Measurements from ENCODE around the gene PRAMEF12.

DNA sequence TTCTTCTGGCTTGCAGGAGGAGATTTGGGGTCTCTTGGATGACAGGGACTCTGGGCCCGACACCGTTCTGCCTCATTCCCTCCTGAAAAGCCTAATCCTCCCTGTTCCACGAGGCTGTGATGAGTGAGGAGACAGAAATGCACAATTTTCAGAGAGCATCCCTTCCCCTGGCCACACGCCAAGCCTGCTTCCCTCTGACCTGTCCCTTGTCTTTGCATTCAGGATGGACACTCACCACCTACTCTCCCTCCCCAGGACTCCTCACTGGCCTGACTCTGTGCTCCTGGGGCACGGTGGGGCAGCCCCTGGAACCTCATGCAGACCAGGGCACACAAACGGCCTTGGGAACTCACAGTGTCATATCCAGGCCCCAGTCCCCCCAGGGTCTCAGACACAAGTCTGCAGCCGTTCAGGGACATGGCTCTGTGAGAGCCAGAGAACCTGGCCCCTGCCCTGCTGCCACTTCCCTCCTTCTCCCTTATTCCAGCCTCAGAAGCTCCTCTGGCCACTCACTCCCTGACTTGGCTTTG, 3.5 kb upstream of the PRAMEF12 start:
- no peak for TF ChIP-seq EZH2 (IDR thresholded peaks at IDR 0.05; ENCODE audit: borderline replicate concordance, insufficient read depth, low read length, poor library complexity, severe bottlenecking)
- TF ChIP-seq, protein P1, sequence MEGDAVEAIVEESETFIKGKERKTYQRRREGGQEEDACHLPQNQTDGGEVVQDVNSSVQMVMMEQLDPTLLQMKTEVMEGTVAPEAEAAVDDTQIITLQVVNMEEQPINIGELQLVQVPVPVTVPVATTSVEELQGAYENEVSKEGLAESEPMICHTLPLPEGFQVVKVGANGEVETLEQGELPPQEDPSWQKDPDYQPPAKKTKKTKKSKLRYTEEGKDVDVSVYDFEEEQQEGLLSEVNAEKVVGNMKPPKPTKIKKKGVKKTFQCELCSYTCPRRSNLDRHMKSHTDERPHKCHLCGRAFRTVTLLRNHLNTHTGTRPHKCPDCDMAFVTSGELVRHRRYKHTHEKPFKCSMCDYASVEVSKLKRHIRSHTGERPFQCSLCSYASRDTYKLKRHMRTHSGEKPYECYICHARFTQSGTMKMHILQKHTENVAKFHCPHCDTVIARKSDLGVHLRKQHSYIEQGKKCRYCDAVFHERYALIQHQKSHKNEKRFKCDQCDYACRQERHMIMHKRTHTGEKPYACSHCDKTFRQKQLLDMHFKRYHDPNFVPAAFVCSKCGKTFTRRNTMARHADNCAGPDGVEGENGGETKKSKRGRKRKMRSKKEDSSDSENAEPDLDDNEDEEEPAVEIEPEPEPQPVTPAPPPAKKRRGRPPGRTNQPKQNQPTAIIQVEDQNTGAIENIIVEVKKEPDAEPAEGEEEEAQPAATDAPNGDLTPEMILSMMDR (IDR thresholded peaks at IDR 0.05; ENCODE audit: poor library complexity, severe bottlenecking) = no peak
- TF ChIP-seq, protein P2, sequence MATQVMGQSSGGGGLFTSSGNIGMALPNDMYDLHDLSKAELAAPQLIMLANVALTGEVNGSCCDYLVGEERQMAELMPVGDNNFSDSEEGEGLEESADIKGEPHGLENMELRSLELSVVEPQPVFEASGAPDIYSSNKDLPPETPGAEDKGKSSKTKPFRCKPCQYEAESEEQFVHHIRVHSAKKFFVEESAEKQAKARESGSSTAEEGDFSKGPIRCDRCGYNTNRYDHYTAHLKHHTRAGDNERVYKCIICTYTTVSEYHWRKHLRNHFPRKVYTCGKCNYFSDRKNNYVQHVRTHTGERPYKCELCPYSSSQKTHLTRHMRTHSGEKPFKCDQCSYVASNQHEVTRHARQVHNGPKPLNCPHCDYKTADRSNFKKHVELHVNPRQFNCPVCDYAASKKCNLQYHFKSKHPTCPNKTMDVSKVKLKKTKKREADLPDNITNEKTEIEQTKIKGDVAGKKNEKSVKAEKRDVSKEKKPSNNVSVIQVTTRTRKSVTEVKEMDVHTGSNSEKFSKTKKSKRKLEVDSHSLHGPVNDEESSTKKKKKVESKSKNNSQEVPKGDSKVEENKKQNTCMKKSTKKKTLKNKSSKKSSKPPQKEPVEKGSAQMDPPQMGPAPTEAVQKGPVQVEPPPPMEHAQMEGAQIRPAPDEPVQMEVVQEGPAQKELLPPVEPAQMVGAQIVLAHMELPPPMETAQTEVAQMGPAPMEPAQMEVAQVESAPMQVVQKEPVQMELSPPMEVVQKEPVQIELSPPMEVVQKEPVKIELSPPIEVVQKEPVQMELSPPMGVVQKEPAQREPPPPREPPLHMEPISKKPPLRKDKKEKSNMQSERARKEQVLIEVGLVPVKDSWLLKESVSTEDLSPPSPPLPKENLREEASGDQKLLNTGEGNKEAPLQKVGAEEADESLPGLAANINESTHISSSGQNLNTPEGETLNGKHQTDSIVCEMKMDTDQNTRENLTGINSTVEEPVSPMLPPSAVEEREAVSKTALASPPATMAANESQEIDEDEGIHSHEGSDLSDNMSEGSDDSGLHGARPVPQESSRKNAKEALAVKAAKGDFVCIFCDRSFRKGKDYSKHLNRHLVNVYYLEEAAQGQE (IDR thresholded peaks at IDR 0.05; ENCODE audit: borderline replicate concordance) = no peak
- TF ChIP-seq EP300 (conservative IDR thresholded peaks at IDR 0.05; ENCODE audit: poor library complexity, severe bottlenecking) = no peak
- TF ChIP-seq POLR2AphosphoS5 (IDR thresholded peaks at IDR 0.05) = no peak
- no peak for TF ChIP-seq RAD21 (conservative IDR thresholded peaks at IDR 0.05)

Data from neural cell (in vitro differentiated cells).